Caco-2 (cell line): ENCODE measurements around the gene PCBP3. TPM values are rescaled to one million over a fixed set of nuclear protein-coding genes. Genes with fewer than 3 reads are reported as not detected.

ENCODE experiments used
- BruUV-seq: library from RNA; stranded (reverse); fragments of 400-500 nt; replicated peaks from 2 replicates; lab custom pipeline; 2021; lab: Mats Ljungman, UMichigan
- CTCF ChIA-PET: fragments of 300-600 bp; sonication (Branson Sonifier 250); formaldehyde crosslinking; loops from one replicate; lab custom pipeline; 2022; ENCODE audit warnings: antibody characterized with exemption; lab: Charles Lee
- POLR2A ChIA-PET: fragments of 300-600 bp; sonication (Branson Sonifier 250); formaldehyde crosslinking; loops from one replicate; lab custom pipeline; 2022; ENCODE audit warnings: antibody characterized with exemption; lab: Charles Lee
- DNase-seq, 2 experiments: peaks; one replicate each; pipeline versions ENCODE4 v3.0.0 to v3.0.0-alpha.2; 2020 to 2022
- H3K27me3 ChIP-seq: replicated peaks from 2 replicates; pipeline ENCODE4 v1.6.0; 2011; ENCODE audit warnings: low read length; ENCODE audit not compliant: control insufficient read depth, insufficient read depth
- H3K36me3 ChIP-seq: 2 replicates; pipeline ENCODE4 v1.5.1; 2011; ENCODE audit warnings: low read length; ENCODE audit not compliant: control insufficient read depth, insufficient read depth
- H3K4me1 ChIP-seq: fragments of 250-450 bp; sonication (Bioruptor Pico); 2 replicates; pipeline ENCODE4 v1.5.1; 2020; ENCODE audit warnings: mild to moderate bottlenecking
- H3K4me3 ChIP-seq: 2 replicates; pipeline ENCODE4 v1.5.1; 2011; ENCODE audit warnings: low read depth, mild to moderate bottlenecking, control low read depth, low read length
- H3K9me3 ChIP-seq: fragments of 250-450 bp; sonication (Bioruptor Pico); 2 replicates; pipeline ENCODE4 v1.5.1; 2020; ENCODE audit warnings: mild to moderate bottlenecking, moderate library complexity
- H3K27ac Mint-ChIP-seq: one replicate; pipeline ENCODE4 v1.8.0; 2022; ENCODE audit warnings: mixed read lengths; ENCODE audit not compliant: unreplicated experiment
- H3K27me3 Mint-ChIP-seq: one replicate; pipeline ENCODE4 v1.8.0; 2022; ENCODE audit warnings: mixed read lengths; ENCODE audit not compliant: insufficient read depth, unreplicated experiment
- H3K36me3 Mint-ChIP-seq: one replicate; pipeline ENCODE4 v1.8.0; 2022; ENCODE audit warnings: mild to moderate bottlenecking, mixed read lengths; ENCODE audit not compliant: insufficient read depth, unreplicated experiment
- H3K4me1 Mint-ChIP-seq: one replicate; pipeline ENCODE4 v1.8.0; 2022; ENCODE audit warnings: low read depth, mixed read lengths; ENCODE audit not compliant: unreplicated experiment
- H3K4me3 Mint-ChIP-seq: one replicate; pipeline ENCODE4 v1.8.0; 2022; ENCODE audit warnings: mild to moderate bottlenecking, moderate library complexity, mixed read lengths; ENCODE audit not compliant: unreplicated experiment
- H3K9me3 Mint-ChIP-seq: one replicate; pipeline ENCODE4 v1.8.0; 2022; ENCODE audit warnings: mixed read lengths; ENCODE audit not compliant: unreplicated experiment
- intact Hi-C: fragments of 100-400 bp; cut with micrococcal nuclease; formaldehyde crosslinking; loops from one replicate; pipeline ENCODE4 v1.10.0; 2022; ENCODE audit not compliant: unreplicated experiment
- total RNA-seq: library from RNA; stranded (reverse); gene quantifications from 2 replicates; pipeline ENCODE4 v1.2.3, GENCODE V29; 2022
- TF ChIP-seq, protein P1 (sequence below), 2 experiments: fragments of 200-600 bp in 1 of 2; IDR thresholded peaks; 1 replicate in 1 of 2; 2 replicates in 1 of 2; pipeline versions ENCODE4 v1.5.1 to v1.8.0; 2011 to 2022; ENCODE audit warnings: antibody characterized with exemption in 1 of 2, control low read depth in 1 of 2, inconsistent platforms in 1 of 2, low read depth in 1 of 2, low read length in 1 of 2, mild to moderate bottlenecking in 1 of 2, moderate library complexity in 1 of 2; ENCODE audit not compliant: insufficient read depth in 1 of 2, severe bottlenecking in 1 of 2, unreplicated experiment in 1 of 2

PCBP3 gene
- total RNA-seq, 1 experiment from 2014 or later = 0.75 TPM

DNA sequence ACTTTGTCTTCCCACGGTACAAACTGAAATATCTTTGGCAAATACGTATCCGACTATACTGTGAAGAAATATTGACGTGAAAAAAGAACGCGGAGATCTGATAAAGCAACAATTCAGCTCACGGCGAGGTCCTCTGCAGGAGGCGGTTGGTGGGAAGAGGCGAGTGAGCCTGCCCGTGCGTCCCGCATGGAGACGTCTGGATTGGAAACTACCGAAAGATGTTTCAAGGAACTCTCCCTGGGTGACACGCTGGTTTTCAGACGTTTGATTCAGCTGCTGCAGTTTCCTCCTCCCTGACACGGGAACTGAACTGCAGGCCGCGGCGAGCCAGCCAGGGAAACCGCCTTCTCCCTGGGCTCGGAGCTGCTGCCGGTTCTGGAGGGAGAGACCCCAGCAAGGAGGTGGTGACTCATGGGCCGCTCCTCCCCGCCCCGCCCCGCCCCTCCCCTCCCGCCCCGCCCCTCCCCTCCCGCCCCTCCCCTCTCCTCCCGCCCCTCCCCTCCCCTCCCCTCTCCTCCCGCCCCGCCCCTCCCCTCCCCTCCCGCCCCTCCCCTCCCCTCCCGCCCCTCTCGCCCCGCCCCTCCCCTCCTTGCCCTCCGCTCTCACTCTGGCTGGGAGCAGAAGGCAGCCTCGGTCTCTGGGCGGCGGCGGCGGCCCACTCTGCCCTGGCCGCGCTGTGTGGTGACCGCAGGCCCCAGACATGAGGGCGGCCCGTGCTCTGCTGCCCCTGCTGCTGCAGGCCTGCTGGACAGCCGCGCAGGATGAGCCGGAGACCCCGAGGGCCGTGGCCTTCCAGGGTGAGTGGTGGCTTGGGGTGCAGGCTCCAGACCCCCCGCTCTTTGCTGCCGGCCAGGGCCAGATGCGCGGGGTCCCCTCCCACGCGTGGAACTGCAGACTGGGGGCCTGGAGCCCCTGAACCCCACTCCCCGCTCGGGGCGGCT lies 337.9 kb downstream of the PCBP3 start, which contains the start of gene COL6A1:
Gene COL6A1 (plus strand): TSS at position 620 of the 941 bp plus-strand sequence. CDS start 81 bp downstream, at position 701.
- ChIA-PET POLR2A (no interaction called here), CTCF (interaction anchor here (0.6 kb wide), 3 partner anchors 45 to 381 kb away, joined by 3 to 5 read pairs (median 3); no protein-coding TSS in a partner anchor)
- no peaks in the 10 kb centered on the region for H3K4me1 Mint-ChIP-seq
- Histone ChIP-seq H3K27me3 (no peaks in the 10 kb centered on the region), H3K4me3 (peak within 1 kb of the TSS; percentile 52), H3K4me1 (peaks cover 4% of the 10 kb centered on the region; the same call in 1 of the 2 replicates), H3K9me3 (no peaks in the 10 kb centered on the region), H3K36me3 (no peaks in the 10 kb centered on the region)
- TF ChIP-seq, protein P1, sequence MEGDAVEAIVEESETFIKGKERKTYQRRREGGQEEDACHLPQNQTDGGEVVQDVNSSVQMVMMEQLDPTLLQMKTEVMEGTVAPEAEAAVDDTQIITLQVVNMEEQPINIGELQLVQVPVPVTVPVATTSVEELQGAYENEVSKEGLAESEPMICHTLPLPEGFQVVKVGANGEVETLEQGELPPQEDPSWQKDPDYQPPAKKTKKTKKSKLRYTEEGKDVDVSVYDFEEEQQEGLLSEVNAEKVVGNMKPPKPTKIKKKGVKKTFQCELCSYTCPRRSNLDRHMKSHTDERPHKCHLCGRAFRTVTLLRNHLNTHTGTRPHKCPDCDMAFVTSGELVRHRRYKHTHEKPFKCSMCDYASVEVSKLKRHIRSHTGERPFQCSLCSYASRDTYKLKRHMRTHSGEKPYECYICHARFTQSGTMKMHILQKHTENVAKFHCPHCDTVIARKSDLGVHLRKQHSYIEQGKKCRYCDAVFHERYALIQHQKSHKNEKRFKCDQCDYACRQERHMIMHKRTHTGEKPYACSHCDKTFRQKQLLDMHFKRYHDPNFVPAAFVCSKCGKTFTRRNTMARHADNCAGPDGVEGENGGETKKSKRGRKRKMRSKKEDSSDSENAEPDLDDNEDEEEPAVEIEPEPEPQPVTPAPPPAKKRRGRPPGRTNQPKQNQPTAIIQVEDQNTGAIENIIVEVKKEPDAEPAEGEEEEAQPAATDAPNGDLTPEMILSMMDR (IDR thresholded peaks at IDR 0.05; ENCODE audit: insufficient read depth in 1 of 2, low read depth in 1 of 2, low read length in 1 of 2, severe bottlenecking in 1 of 2, unreplicated experiment in 1 of 2) = no peak
- DNase-seq = peak; percentile 75 to 81
- BruUV-seq = no TSS peak
- H3K27me3 Mint-ChIP-seq = peaks cover 2% of the 10 kb centered on the region
- intact Hi-C loops = no loop called here
- no peak within 1 kb of the TSS for H3K27ac Mint-ChIP-seq
- H3K36me3 Mint-ChIP-seq = peaks cover 4% of the 10 kb centered on the region
- no peak within 1 kb of the TSS for H3K4me3 Mint-ChIP-seq
- H3K9me3 Mint-ChIP-seq = no peaks in the 10 kb centered on the region

DNA sequence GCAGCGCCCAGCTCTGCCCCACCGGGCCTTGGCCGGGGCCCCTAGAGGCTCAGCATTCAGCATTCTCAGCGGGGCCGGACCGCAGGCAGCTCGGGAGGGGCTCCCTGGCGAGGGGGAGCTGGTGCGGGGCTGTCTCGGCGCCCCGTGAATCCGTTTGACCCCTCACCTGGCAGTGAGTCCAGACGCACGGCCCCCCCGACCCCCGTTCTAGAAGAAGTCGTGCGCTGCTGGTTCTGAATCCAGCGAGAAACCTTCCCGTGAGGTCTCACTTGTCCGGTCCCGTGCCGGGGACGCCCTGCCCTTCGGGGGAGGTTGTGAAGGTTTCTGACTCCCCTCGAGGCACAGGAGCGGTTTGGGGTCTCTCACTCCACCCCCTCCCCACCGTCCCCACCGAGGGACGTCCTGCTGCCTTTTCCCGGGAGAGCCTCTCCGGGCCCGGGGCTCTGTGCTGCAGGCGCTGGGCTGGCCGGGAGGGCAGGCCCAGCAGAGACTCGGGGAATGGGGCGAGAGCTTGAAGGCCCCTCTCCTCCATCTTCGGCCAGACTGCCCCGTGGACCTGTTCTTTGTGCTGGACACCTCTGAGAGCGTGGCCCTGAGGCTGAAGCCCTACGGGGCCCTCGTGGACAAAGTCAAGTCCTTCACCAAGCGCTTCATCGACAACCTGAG lies 338.7 kb downstream of the PCBP3 start:
- no peak overlapping the region for H3K4me3 Mint-ChIP-seq
- no peak overlapping the region for H3K27ac Mint-ChIP-seq
- H3K27me3 Mint-ChIP-seq = peaks cover 2% of the 10 kb centered on the region
- Histone ChIP-seq H3K9me3 (no peaks in the 10 kb centered on the region), H3K4me1 (peaks cover 4% of the 10 kb centered on the region; the same call in 1 of the 2 replicates), H3K36me3 (no peaks in the 10 kb centered on the region), H3K27me3 (no peaks in the 10 kb centered on the region), H3K4me3 (peak overlapping the region; percentile 52)
- TF ChIP-seq, protein P1 (IDR thresholded peaks at IDR 0.05; ENCODE audit: insufficient read depth in 1 of 2, low read depth in 1 of 2, low read length in 1 of 2, severe bottlenecking in 1 of 2, unreplicated experiment in 1 of 2) = no peak
- intact Hi-C loops = no loop called here
- ChIA-PET POLR2A (no interaction called here), CTCF (no interaction called here)
- H3K36me3 Mint-ChIP-seq = peaks cover 4% of the 10 kb centered on the region
- H3K9me3 Mint-ChIP-seq = no peaks in the 10 kb centered on the region
- peak in 1 of 2 experiments; percentile 39 for DNase-seq
- H3K4me1 Mint-ChIP-seq = no peaks in the 10 kb centered on the region
- BruUV-seq = no TSS peak
